Measurements from ENCODE around the gene TST.
"Not testable (repeated sequence)": the region's sequence is repeated elsewhere in the genome, so short reads cannot be mapped to it uniquely, and the experiment has no call there.

Gene TST

GRCh38 chr22:37012956-37013355, 6.3 kb downstream of the TST start:
- no peak for FAIRE-seq

- FAIRE-seq, result no peak
Measured at GRCh38 chr22:37012262-37012904, 6.9 kb downstream of the TST start.

GRCh38 chr22:37011472-37011871, 7.8 kb downstream of the TST start:
- no peak for FAIRE-seq

- no peak for FAIRE-seq
Measured at GRCh38 chr22:37010976-37011375, 8.3 kb downstream of the TST start.

GRCh38 chr22:37010174-37010573, 9.1 kb downstream of the TST start:
- FAIRE-seq, result no peak

GRCh38 chr22:37009490-37009889, 9.8 kb downstream of the TST start:
- FAIRE-seq, result no peak

GRCh38 chr22:37008365-37008764, 10.9 kb downstream of the TST start:
- no peak for FAIRE-seq

- no peak for FAIRE-seq
Measured at GRCh38 chr22:37007651-37008050, 11.6 kb downstream of the TST start.

GRCh38 chr22:37002633-37003032, 16.6 kb downstream of the TST start:
- FAIRE-seq, result no peak

GRCh38 chr22:37001826-37002225, 17.4 kb downstream of the TST start:
- no peak for FAIRE-seq

GRCh38 chr22:37000676-37001534, 18.3 kb downstream of the TST start:
- FAIRE-seq, result no peak

- FAIRE-seq, result no peak
Measured at GRCh38 chr22:36999463-36999862, 19.8 kb downstream of the TST start.

GRCh38 chr22:36998620-36999351, 20.5 kb downstream of the TST start:
- FAIRE-seq, result no peak

- no peak for FAIRE-seq
Measured at GRCh38 chr22:36997746-36998145, 21.5 kb downstream of the TST start.

GRCh38 chr22:36991206-36991605, 28.0 kb downstream of the TST start:
- no peak for FAIRE-seq

- no peak for FAIRE-seq
Measured at GRCh38 chr22:36990457-36990856, 28.8 kb downstream of the TST start.

GRCh38 chr22:36989012-36989411, 30.2 kb downstream of the TST start:
- FAIRE-seq, result not testable (repeated sequence)

GRCh38 chr22:36988075-36988832, 31.0 kb downstream of the TST start:
- FAIRE-seq, result no peak

- FAIRE-seq, result no peak
Measured at GRCh38 chr22:36986242-36986821, 32.9 kb downstream of the TST start.

GRCh38 chr22:36985211-36985889, 33.9 kb downstream of the TST start:
- no peak for FAIRE-seq

GRCh38 chr22:36982136-36982535, 37.1 kb downstream of the TST start:
- no peak for FAIRE-seq

GRCh38 chr22:36981247-36981775, 37.9 kb downstream of the TST start:
- no peak for FAIRE-seq

All from G401.6 (cell line).